Stimulated activated CD8-positive, alpha-beta memory T cell treated with anti-CD3 and anti-CD28 coated beads, Interleukin-2, amount 100 ng/mL, for 48 hours (primary cell): ENCODE measurements around the gene SOS1.
"Not testable (repeated sequence)": the region's sequence is repeated elsewhere in the genome, so short reads cannot be mapped to it uniquely, and the experiment has no call there.

ENCODE experiments used
- DNase-seq, 2 donors: peaks; one replicate each; pipeline ENCODE4 v3.0.0-alpha.2; 2020; ENCODE audit warnings: low read depth in 2 of 2

Gene SOS1

DNA sequence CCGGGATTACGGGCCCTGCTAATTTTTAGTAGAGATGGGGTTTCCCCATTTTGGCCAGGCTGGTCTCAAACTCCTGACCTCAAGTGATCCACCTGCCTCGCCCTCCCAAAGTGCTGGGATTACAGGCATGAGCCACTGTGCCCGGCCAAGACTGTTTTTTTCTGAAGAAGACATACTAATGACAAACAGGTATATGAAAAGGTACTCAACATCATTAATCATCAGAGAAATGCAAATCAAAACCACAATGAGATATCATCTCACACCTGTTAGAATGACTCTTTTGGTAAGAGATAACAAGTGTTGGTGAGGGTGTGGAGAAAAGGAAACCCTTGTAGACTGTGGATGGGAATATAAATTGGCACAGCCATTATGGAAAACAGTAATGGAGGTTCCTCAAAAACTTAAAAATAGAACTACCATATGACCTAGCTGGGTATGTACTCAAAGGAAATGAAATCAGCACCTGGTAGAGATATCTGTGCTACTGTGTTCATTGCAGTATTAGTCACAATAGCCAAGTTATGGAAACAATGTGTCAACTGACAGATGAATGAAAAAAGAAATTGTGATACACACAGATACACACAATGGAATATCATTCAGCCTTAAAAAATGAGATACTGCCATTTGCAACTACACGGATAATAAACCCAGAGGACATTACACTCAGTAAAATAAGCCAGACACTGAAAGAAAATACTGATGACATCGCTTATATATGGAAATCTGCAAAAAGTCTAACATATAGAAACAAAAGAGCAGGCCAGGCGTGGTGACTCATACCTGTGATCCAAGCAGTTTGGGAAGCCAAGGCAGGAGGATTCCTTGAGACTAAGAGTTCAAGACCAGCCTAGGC is 20.8 kb downstream of the SOS1 start:
- no peak for DNase-seq

DNA sequence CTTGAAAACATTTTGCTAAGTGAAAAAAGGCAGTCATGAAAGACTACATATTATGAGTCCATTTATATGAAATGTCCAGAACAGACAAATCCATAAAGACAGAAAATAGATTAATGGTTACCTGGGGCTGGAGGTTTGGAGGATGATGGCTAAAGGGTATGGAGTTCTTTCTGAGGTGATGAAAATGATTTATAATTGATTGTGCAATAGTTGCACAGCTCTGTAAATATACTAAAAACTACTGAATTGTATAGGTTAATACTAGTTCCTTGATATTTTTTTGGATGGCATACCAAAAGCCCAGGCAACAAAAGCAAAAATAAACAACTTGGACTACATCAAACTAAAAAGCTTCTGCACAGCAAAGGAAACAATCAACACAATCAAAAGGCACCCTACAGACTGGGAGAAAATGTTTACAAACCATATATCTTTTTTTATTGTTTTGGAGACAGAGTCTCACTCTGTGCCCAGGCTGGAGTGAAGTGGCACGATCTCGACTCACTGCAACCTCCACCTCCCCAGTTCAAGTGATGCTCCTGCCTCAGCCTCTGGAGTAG is 21.5 kb downstream of the SOS1 start:
- DNase-seq, result no peak

DNA sequence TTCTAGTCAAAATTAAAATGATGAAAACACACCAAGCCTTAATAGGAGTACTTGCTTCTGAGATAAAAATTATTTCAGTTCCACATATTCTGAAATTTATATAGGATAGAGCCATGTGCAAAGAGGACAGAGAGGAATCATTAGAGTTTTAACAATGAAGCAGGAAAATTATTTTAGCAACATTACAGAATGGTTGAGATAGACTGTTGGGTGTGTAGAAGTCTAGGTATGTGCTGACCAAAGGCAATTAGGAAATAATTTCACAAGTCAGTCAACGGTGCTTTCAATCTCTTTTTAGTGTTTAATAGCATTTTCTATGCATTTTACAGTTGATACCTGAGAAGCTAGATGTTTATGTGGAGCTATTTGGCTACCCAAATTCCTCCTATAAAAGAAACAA is 25.2 kb downstream of the SOS1 start:
- no peak for DNase-seq

DNA sequence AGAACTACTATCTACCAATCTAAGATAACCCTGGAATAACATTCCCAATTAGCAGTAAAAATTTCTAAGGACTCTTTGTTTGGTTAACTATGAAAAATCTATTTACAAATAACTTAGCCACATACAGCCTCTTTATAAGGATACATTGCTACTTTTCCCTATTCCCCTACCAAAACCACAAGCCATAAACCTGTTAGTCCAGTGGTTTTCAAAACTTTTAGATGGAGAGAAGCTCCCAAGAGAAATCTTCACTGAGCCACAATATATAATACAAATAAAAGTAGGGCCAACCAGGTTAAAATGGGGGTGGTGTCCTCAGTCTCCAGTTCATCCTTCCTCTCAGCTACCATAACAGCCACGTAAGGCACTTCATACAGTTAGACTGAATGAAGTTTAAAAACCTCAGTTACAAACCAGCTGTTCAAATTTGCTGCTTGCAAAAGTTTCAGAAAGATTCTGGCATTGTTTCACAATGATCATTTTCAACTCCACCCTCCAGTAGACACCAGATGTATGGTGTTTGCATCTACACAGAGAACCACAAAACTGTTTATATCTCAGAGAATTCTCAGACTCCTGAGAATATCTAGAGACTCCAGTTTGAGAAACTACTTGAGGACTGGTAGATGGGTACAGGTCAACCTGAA is 26.0 kb downstream of the SOS1 start:
- no peak for DNase-seq

DNA sequence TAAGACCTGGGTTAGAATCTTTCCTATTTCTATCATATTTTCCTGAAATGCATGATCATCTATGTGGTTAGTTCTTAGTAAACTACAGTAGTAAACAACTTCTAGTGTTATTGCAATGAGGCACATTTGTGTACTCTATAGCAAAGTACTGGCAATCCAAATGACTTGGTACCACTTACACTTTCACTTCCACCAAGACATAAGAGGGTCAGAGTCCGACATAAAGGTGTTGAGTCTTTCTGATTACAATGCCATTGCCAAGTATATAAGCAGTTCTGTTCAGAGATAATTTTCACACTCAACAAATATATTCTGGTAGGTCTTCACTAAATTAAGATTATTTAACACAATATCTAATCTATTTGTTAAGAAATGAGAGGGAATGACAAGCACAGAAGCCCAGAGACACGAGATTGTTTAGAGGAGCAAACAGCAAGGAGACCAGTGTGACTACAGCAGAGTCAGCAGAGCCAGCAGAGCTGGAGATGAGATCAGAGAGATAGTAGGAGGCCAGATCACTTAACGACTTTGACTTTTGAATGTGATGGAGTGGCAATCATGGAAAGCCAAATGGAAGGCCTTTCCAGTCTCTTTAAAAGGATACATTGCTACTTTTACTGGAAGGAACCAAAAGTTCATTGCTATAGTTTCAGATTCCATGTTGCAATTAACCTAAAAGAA is 27.5 kb downstream of the SOS1 start:
- no peak for DNase-seq

DNA sequence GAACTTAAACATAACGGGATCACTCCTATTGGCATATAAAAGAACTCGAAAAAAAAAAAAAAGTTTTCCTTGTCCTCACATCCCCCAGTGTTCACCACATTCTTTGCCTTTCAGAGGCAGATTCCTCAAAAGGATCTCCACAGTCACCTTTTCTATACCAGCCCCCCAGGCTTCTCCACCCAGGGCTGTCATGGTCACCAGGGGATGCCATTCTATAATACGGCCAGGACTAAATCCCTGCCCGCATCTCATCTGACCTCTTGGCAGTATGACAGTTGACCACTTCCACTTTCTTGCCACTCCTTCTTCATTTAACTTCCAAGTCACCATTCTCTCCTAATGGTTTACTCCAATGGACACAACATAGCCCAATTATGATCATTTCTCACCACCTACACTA is 29.3 kb downstream of the SOS1 start:
- DNase-seq, result no peak

DNA sequence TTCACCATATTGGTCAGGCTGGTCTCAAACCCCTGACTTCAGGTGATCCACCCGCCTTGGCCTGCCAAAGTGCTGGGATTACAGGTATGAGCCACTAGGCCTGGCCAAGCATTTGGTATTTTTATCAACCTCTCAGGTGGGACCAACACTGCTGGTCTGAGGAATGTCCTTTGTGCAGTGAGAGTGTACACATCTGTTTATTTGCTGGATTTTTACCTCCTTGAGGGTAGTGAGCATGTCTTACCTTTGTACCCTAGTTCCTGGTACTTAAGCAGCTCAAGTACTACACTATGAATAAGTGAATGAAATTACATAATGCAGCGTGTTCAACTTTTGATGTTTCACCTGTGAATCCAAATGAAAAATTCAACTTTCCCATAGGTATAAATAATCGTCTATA is 29.8 kb downstream of the SOS1 start:
- DNase-seq, result no peak

DNA sequence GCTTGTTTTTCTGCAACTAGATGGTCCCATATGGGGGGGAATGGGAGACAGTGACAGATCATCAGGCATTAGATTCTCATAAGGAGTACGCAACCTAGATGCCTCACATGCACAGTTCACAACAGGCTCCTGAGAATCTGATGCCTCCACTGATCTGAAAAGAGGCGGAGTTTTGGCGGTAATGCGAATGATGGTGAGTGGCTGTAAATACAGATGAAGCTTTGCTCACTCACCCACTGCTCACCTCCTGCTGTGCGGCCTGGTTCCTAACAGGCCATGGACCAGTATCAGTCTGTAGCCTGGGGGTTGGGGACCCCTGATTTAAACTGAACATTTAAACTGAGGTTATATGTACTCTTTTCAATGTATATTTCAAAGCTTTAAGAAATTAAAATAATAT is 40.7 kb downstream of the SOS1 start:
- no peak for DNase-seq

DNA sequence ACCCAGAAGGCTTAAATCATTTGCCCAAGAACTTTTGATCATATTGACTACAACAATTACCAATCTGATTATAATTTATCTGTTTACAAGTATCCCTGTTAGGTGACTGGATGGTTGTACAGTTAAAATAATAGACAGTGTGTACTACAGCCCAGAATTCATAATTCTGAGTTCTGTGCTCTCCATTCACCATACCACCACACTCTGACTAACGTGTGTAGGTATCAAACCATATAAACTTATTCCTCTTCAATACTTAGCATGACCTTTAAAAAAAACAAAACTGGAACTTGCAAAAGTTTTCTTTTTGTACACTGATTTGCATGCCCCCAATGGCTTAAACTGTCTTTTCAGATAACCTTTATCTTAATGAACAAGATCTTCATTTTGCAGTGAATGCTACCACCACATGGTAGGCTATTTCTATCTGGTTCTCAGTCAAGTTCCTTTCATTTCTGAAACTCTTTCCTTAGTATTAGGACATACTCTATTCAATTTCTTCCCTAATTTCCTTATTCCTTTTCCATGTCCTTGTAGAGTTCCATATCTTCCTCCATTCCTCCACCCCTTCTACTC is 50.9 kb downstream of the SOS1 start:
- no peak for DNase-seq

DNA sequence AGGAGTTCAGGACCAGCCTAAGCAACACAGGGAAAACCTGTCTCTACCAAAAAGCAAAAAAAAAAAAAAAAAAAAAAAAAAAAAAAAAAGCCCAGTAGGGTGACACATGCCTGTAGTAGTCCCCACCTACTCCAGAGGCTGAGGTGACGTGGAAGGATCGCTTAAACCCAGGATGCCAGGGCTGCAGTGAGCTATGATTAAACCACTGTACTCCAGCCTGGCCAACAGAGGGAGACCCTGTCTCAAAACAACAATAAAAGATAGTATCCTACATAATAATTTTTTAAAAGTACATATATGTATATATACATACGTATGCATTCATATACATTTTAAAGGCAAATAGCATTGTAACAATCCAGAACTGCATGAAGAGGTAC is 51.7 kb downstream of the SOS1 start:
- DNase-seq, result no peak

DNA sequence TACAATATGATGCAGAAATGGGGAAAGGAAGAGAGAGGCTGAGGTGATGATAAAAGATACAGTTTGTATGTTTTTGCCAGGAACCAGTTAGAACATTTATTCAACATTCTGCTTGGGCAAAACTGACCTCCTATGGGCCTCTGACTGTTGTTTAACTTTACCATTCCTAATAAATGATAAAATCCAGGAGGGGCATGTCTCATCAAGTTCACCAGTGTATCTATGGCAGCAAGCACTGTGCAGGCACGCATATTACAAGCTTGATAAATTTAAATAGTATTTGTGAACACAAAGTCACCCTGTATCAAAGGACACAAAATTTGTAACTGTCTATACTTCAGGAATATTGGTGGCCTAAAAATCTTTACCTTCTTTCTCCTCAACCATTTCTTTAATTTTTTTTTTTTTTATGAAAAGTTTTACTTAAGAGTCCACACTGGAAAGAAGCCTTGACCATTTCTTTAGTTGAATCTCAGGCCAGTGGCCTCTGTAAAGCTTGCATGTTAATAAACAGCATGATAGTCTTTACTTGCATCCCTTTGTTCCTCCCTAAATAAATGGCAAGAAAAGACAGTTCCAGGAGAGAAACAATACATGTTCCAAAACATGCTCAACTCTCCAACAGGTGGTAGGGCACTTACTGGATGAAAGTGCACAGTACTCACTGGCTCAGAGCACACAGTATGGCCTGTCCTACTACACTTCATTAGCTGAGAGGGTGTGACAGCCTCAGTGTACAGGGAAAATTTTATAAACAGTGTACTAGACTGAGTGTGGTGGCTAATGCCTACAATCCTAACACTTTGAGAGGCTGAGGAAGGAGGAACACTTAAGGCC is 52.3 kb downstream of the SOS1 start:
- DNase-seq, result no peak

DNA sequence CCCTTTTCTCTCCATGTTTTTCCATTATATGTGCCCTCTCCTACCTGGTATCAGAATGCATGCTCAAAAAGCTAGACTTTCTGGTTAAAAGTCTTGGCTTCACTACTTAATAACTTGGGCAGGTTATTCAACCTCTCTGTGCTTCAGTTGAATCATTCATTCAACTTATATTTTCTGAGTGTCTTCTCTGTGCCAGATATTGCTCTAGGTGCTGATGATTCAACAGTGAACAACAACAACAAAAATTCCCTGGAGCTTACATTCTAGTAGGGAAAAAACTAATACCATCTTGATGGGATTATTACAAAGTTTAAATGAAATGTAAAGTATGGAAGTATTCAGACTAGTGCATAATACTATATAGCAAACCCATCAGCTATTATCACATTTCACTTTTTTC is 55.2 kb downstream of the SOS1 start:
- DNase-seq, result no peak

DNA sequence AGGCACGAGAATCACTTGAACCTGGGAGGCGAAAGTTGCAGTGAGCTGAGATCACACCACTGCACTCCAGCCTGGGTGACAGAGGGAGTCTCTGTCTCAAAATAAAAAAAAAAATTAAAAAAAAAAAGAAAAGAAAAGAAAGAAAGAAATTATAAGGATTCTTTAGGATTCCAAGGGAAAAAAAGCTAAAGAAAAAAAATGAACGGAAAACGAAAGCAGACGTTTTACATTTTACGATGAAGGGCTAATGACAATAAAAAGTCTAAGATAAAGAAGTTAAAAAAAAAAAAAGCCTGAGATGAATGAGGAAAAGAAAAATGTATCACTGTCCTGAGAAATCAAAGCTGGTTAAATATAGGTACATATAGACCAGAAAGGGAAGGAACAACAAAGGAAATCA is 58.5 kb downstream of the SOS1 start:
- no peak for DNase-seq

DNA sequence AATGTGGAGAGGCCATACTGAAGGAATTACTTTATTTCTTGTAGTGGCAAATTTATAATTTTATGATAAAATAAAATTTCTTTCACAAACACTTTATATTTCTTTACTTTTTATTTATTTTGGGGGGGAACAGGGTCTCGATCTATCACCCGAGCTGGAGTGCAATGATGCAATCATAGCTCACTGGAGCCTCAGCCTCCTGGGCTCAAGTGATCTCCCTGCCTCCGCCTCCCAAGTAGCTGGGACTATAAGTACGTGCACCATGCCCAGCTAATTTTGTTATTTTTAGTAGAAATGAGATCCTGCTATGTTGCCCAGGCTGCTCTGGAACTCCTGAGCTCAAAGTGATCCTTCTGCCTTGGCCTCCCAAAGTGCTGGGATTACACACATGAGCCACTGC is 59.6 kb downstream of the SOS1 start:
- no peak for DNase-seq

DNA sequence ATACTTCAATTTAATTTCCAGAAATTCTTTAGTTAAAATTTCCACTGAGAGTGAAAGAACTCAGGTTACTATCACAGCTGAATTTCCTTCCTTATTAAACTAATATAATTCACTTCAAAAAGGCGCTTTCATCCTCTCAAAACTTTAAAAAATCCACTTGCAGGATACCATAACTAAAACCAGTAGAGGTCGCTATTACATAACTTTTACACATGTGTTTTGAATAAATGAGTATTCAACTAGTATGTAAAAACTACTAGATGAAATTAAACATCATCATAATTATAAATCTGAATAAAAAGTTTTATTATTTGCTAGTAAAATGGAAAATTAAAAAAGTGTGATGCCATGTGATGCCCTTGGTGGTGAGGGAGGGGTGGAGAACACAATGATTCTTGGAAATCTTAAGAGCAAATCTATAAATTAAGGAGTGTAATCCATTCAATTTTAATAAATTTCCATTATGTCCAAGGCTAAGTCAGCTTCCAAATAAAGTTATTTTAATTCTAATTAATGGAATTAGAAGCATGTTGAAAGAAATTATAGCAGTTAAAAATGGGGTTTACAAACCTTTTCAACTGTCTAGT is 61.4 kb downstream of the SOS1 start:
- no peak for DNase-seq

DNA sequence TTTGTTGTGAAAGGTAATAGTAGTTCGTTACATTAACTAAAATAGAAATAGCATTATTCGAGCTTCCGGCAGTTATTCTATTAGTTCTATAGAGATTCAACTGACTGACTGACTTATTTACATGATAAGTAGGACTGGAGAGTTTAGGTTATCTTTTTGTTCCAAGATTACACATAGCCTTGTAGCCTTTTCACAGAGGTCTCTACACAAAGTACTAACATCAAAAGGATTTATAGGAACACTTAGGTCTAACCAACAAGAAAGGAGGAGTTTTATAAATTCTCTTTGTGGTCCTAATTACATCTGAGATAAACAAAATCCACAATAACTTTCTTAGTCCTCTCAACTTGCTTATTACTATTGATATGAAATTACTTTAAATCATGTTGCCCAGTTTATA is 62.8 kb downstream of the SOS1 start:
- no peak for DNase-seq

DNA sequence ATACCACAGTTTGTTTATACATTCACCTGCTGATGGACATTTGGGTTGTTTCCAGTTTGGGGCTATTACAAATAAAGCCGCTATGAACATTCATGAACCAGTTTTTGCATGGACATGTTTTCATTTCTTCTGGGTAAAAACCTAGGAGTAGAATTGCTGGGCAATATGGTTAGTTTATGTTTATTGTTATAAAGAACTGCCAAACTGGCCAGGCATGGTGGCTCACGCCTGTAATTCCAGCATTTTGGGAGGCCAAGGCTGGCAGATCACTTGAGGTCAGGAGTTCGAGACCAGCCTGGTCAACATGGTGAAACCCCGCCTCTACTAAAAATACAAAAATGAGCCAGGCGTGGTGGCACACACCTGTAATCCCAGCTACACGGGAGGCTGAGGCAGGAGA is 68.2 kb downstream of the SOS1 start:
- not testable (repeated sequence) for DNase-seq

DNA sequence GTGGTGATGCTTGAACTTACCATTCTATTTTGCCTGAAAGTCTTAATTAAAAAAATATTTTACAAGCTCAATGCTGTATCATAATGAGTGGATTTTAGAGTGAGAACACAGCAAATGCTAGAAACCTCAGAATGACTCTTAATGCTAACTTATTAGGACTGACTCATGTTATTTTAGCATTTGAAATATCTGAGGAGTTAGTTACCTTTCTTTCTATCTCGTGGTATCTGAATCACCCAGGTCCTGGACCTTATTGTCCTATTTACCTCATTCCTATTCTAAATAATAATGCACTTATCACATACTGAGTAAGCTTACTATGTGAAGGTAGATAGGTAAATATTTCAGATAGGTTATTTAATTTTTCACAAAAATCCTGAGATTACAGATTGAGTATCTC is 70.7 kb downstream of the SOS1 start:
- DNase-seq, result no peak

DNA sequence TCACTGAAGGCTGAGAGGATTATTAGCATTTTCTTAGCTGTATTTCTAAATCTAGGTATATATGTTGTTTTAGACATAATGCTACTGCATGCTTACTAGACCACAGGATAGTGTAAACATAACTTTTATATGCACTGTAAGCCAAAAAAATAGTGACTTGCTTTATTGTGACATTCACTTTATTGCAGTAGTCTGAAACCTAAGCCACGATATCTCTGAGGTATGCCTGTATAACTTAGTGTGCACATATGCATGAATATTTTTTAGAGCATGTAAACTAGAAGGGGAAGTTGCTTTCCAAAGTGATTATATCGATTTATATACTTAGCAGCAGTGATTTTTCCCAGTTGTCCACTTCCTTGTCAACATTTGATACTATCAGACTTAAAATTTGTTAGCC is 81.8 kb downstream of the SOS1 start:
- no peak for DNase-seq

DNA sequence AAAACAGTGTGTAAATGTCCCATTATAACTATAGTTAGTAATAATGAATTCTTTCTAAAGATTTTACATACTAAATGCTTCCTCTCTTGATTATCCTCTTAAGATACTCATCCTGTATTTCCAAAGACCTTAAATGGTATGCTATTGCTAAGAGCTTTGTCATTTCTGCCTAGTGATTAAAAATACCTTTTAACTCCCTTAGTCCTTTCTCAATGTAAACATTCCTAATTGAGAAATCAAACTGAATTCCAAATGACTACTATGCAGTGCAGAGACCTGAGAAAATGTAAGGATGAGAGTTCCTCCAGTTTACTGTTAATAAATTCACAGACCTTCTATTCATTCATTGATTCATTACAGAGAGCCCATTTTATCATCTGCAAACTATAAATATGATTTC is 86.9 kb downstream of the SOS1 start:
- DNase-seq, result no peak

DNA sequence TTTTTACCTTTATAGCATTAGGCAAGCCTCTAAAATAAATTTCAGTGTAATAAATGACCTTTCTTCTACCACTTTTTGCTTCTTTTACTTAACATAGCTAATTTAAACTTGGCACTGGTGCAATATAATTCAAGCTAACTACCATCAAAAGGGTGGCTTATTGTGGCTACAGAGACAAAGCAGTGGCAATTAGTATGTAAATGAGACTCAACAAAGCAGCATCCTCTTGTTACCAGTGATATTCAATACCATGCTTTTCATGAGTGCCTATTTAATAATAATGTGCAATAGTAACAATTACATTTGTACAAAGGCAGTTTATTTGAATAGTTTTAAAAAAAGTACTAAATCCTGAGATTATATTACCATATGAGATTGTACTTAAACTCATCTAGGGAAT is 93.4 kb downstream of the SOS1 start:
- no peak for DNase-seq
